NCI-H2081 (cell line): ENCODE measurements around the gene STK36.

Source experiments
- DNase-seq, 2 experiments: peaks; one replicate each; lab custom pipeline; 2025; lab: John Stamatoyannopoulos, UW

The STK36 gene

DNA sequence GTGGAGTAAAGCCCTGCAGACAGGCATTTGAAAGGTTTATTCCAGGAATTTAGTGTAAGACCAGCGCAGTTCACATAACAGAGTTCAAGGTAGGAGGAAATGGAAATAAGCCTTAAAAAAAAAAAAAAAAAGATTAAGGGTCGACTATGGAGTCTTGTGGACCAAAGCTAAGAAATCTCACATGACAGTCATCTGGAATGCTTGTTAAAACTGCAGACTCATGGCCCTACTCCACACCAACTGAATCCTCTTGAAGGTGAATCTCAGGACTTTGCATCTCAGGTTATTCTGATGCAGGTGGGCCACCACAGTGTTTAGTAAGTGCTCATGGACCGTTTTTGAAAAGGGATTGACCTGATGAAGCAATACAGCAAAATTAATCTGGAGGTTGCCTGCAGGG, 47.6 kb downstream of the STK36 start:
- no peak for DNase-seq

DNA sequence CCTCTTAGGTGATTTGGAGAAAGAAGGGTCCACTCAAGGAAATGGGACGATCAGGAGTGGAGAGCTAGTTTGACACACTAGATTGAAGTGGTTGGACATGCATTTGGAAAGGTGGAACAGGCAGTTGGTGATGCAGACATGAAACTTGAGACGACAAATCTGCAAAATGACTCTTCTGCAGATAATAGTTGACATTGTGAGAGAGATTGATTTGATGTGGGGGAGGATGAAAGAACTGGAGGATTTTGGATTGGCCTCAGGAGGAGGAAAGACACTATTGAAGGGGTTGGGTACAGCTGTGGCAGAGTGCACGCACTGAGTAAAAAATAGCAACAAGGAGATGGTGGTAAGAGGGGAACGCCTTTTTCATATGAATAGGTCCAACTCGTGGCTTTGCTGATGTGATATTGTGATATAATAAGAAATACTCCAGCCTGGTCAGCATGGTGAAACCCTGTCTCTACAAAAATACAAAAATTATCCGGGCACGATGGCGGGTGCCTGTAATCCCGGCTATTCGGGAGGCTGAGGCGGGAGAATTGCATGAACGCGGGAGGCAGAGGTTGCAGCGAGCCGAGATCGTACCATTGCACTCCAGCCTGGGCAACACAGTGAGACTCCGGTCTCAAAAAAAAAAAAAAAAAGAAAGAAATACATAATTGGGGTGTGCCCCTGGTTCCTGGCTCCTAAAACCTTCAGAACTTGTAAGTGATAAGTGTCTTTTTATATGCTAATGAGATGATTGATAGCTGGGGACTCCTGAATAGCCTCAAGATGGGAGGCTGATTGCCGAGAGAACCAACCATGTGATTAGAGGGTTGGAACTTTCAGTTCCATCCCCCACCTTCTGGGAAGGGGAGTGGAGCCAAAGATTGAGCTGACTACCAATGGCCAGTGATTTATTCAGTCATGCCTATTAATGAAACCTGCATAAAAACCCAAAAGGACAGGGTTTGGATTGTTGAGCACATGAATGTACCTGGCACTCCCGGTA, 48.5 kb downstream of the STK36 start:
- DNase-seq = no peak

DNA sequence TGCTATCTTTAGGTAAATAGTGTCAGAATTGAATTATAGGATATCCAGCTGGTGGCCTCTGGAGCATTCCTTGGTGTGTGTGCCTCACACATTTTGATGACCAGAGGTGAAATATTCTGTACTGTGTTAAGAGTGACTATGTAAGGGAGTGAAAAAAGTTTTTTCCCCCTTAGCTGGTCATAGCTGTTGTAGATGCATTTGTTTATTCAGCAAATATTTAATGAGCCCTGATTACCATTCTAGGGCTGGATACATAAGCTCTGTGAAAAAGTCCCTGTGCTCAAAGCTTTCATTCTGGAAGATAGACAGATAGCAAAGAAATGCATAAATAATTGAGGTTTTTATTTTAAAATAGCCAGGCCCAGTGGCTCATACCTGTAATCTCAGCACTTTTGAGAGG, 49.6 kb downstream of the STK36 start:
- no peak for DNase-seq

DNA sequence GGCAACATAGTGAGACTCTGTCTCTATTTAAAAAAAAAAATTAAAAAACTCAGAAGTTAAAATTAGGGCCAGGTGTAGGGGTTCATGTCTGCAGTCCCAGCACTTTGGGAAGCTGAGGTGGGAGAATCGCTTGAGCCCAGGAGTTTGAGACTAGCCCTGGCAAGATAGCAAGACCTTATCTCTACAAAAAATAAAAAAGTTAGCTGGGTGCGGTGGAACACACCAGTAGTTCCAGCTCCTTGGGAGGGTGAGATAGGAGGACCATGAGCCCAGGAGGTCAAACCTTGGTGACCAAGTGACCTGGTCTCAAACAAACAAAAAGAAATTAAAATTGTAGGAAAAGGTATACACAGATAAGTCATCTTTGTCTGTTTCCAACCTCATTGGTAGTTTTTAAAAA, 50.0 kb downstream of the STK36 start:
- DNase-seq = no peak

DNA sequence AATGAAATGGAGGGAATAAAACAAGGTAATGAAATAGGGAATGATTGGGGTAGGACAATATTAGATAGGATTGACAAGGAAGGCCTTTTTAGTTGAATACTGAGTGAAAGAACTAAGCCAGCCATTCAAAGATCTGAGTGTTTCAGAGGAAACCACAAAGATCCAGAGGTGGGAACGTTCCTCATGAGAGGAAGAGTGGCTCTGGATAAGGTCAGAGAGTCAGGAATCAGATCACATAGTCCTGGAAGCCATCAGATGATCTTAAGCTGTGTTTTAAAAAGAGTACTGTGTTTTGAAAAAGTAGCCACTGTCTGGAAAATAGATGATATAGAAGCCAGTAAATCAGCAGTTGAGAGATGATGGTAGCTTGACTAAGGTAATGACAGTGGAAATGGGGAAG, 50.5 kb downstream of the STK36 start:
- no peak for DNase-seq

DNA sequence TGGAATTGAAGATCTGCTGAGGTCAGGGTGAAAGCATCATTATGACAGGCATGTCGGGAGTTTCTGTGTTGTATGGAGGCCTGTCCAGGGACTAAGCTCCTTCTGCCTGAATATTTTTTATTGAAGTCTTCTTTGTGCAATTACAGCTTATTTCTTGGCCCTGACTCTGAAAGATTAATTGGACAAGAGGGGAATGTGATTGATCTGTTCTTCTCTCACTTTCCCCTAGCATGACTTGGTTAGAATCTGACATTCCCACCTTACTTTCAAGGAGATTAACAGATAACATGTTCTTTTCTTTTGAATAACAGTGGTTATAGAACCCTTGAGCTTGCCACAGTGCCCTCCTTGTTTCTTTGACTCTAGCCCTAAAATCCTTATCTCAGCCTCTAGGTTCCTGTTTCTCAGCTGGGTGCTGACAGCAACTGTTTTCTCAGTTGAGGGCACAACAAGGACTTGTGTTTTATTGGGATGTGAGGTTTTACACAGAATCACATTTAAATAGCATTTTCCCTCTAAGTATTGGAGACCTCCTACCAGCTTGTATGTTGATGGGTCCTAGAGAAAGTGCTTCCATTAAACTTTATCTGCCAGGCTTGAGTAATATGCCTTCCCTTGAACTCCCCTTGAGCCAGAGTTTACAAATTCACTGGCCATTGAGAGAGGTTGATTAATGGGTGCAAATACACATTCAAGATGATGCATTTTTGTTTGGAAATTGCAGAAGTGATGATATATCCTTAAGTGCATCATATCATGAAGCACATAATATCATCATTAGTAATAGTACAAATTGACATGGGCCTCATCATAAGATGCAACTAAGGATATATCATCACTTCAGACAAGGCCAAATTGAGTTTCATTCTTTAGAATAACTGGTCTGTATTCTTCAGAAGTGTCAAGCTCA, 51.2 kb downstream of the STK36 start:
- no peak for DNase-seq

DNA sequence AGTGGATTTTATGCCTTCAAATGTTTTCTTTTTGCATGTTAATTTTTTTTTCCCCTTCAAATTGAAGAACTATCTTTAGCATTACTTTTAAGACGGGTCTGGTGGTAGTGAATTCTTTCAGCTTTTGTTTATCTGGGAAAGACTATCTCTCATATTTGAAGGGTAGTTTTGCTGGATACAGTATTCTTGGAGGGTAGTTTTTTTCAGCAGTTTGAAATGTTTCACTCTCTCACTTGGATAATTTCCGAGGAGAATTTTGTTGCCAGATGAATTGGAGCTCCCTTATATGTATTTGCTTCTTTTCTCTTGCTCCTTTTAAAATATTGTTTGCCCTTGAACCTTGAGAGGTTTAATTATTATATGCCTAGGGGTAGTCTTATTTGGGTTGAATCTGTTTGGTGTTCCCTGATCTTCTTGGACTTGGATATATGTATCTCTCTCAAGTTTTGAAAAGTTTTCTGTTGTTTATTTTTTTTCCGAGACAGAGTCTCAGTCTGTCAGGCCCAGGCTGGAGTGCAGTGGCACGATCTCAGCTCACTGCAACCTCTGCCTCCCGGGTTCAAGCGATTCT, 54.2 kb downstream of the STK36 start:
- no peak for DNase-seq

DNA sequence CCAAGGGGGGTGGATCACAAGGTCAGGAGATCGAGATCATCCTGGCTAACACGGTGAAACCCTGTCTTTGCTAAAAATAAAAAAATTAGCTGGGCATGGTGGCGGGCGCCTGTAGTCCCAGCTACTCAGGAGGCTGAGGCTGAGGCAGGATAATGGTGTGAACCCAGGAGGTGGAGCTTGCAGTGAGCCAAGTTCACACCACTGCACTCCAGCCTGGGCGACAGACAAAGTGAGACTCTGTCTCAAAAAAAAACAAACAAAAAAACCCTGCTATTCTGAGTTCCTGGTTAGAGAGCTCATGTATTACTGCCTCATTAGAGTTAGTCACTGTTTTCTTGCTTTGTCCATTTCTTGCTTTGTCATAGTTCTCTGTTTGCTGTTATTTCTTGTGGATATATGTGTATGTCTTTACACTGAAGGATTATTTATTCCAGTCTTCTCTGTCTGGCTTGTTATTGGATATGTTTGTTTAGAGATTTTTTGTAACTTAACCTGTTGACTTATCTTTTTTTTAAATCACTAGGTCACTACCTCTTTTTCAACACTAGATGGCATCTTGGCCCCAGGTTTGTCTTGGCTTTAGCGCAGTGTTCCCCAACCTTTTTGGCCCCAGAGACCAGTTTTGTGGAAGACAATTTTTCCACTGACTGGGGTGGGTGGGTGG, 55.7 kb downstream of the STK36 start:
- DNase-seq = peak in 1 of 2 experiments; percentile 4

DNA sequence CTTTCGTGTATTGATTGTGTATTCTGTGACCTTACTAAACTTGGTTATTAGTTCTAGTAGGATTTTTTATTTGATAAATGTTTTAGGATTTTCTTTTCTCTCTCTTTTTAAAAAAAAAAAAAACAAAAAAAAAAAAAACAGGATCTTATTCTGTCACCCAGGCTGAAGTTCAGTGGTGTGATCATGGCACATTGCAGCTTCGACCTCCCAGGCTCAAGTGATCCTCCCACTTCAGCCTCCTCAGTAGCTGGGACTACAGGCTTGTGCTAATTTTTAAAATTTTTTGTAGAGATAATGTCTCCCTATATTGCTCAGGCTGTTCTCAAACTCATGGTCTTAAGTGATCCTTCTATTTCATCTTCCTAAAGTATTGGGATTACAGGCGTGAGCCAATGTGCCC, 57.8 kb downstream of the STK36 start:
- DNase-seq = no peak

DNA sequence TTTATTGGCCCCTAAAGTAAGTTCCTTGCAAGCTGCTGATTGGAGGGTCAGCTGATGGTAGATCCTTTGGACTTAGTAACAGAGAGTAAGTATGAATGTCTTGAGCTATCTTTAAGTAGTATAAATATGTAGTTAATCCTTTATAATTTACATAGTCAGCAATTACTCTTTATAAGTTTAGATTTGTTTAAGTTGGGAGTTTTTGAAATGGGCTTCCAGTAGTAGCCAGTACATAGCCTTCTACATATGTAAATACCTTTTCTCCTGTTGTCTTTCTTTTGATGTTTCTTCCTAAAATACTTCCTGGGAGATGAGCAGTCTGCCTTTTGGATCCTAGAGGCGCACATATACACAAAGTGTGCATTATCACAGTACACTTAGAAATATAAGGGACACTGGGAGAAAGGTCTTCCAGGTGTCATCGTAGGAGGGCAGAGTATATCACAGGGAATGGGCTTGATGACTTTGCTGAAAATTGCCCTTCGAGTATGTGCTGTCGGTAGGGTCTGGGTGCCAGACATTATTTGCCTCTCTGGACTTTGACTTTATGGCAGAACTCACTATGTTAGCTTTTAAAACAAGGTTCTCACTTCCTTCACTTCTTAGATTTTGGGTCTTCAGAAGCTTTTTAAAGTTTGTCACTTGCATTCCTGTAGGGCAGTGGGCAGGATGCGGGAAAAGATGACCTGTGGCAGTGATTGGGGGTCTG, 60.3 kb downstream of the STK36 start:
- DNase-seq = no peak

DNA sequence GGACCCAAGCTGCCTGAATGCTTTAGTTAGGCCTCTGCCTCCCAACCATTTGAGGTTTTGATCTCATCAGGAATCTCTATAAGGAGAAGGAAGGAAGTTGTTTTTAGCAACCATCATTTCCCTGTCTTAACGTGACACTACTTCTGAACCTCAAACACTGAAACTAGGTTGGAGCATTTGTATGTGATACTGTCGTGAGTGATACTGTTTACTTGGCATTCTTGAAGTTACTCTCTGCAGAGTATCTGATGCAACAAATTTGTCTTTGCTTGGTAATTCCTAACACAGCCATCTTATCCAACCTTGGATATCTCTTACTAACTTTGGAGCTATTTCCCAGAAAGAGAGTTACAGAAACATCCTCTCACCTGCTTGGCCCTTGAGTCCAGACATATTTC, 60.9 kb downstream of the STK36 start:
- DNase-seq = no peak

DNA sequence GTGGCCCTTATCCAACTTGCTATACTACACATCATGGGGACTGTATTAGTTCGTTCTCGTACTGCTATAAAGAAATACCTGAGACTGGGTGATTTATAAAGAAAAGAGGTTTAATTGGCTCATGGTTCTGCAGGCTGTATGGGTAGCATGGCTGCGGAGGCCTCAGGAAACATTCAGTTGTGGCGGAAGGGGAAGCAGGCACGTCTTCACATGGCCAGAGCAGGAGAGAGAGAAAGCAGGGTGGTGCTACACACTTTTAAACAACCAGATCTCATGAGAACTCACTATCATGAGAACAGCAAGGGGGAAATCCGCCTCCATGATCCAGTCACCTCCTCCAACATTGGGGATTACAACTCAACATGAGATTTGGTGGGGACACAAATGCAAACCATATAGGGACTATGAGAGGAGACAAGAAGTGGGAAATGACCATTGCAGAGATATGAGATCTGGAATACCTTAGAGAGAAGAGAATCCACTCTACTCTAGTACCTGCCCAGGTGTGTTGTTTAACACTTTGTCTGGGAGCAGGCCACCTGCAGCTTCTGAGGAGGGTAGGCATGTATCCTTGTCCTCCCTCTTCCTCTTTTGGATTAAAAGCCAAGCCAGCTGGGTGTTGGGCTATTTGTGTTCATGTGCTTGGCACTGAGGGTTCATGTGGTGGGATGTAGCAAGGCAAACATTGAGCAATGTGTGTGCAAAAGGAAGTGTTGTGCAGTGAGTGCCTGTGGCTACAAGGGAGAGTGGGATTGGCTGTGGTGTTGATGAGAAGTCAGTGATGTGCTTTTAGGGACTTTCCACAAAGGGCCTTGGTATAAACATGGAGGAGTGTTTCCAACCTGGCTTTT, 61.5 kb downstream of the STK36 start:
- DNase-seq = no peak

DNA sequence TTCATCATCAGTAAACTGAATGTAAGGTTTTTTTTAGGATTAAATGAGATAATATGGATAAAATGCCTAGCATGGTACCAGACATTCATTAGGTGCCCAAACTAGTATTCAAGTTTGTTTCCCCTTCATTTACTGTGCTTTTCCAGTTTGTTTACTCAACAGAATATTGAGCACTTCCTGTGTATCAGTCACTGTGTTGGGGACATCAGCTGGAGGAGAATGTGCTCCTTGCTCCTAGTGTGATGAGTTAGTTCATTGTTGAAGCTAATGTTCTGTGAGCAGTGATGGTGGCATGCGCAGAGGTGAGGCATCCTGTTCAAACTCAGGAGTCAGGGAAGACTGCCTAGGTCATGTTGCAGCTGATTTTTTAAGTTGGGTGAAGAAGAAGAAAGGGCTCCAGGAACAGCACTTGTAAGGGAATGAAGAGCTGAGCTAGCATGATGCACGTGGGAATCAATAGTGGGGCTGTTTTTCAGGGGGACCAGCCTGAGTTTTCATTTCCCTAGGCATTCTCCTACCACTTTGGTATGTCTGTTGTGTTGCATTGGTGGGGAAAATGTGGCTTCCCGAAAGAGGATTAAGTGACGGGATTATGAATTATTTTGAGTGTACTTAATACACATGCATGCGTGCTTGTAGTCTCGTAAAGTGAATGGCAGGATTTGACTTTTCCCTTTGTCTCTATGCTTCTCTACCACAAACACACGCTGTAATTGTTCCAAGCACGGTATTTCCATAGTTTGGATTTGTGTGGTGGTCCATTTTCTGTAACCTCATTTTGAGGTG, 62.5 kb downstream of the STK36 start:
- DNase-seq = no peak

DNA sequence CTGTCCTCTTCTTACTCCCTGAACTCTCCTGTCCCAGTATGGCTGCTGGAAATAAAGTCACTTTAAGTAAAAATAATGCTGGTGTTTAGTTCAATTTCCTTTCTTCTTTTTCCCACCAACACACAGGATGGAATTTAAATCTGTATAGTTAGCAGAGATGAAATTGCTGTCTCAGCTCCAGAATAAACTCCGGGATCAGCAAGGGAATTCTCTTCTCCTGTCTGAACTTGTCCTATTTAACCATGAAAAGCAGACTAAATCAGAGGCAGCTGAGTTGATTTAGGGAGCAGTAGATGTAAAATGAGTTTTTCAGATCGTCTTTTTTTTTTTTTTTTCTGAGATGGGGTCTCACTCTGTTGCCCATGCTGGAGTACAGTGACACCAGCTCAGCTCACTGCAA, 64.6 kb downstream of the STK36 start:
- no peak for DNase-seq

DNA sequence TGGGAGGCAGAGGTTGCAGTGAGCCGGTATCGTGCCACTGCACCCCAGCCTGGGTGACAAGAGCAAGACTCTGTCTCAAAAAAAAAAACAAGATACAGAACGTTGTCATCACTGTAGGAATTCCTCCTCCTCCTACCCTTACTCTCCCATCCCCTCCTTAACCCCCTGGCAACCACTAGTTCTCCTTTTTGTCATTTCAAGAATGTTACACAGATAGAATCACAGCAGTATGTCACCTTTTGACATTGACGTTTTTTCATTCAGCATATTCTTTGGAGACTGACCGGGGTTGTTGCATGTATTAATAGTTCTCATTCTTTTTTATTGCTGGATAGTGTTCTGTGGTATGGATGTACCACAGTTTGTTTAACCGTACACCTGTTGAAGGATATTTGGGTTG, 71.2 kb downstream of the STK36 start:
- DNase-seq = no peak

DNA sequence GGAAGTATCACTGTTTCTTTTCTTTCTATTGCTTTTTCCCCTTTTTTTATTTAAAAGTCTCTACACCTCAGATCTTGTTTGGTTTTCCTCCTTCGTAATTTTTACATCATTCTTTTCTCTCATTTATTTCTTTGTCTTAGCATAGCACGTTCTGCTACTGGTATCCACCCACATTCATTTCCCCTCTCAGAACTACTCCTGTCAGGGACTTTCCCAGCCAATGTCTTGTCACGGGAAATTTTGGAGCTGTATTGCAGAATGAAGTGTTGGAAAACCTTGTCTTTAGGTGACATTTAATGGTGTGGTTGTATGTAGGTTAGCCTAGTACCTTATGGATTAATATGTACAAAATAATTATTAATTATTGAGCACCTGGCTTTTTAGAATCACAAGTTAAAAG, 72.7 kb downstream of the STK36 start:
- no peak for DNase-seq

DNA sequence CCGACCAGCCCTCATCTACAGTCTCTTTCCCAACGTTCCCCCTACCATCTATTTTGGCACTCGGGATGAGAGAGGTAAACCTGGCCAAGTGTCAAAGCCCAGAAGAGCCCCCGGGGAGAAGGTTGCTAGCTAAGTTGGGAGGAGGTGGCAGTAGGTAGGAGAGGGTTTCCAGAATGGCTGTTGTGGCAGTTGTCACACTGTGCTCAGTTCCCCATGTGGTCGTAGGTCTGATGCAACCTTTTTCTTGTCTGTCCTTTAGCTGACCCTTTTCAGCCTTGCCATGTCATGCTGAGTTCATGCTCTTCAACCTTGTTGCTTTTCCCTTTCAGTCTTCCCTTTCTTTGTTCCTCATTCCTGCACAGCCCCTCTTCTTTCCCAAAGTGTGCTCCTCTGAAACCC, 73.3 kb downstream of the STK36 start:
- no peak for DNase-seq

DNA sequence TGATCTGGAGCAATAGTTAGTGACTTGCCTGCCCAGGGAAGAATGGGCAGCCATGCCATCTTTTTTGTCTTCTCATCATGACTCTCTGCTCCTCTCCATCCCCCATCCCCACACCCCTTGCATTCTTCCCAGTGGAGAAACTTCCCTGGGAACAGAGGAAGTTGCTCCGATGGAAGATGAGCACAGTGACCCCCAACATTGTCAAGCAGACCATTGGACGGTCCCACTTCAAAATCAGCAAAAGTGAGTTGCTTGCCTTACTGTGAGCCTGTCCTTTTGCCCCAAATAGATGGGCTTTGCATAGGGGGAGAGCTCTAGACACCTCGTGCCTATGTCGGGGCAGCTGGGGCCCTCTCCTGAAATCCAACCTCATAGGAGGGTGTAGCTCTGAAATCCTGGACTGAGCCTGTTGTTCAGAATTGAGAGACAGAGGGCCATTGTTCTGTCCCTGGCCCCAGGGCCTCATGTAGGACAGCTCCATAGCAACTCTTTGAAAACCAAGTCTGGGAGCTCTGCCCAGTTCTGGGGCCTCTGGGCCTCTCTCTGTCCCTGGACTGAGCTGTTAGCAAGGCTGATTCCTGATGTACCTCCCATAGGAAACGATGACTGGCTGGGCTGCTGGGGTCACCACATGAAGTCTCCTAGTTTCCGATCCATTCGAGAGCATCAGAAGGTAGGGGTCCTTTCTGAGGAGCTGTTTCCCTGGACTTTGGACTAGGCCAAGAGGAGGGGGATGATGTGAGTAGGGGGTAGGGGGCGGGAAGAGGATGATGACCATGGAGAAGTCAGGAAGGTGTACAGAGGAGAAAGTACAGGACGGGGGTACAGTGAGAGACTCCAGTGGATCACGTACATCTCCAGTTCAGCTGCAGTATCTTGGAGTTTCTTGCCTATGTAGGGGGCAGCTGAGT, 73.9 kb downstream of the STK36 start:
- DNase-seq = no peak

DNA sequence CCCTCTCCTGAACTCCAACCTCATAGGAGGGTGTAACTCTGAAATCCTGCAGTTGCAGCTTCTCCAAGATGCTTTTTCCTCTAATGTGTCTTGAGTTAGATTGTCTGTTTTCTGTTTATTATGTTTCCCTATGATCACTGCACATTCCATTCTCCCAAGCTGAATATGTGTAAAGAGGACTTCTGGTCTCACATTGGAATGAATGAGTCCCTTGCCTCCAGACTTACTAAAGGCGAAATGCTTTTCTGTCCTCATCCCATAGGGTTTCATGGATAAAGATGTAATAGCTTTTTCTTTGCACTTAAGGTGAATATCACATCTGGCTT, 74.5 kb downstream of the STK36 start:
- DNase-seq = no peak
